HEK293 (cell line): Measurements from ENCODE around the gene PDE4B.

Source experiments
- CTCF ChIA-PET: fragments of 350-600 bp; formaldehyde crosslinking; extraction: SDS; loops from one replicate; lab custom pipeline; 2021; ENCODE audit warnings: antibody characterized with exemption; lab: Yijun Ruan, JAX
- POLR2A ChIA-PET: fragments of 300-600 bp; formaldehyde crosslinking; extraction: SDS; loops from one replicate; lab custom pipeline; 2020; ENCODE audit warnings: antibody characterized with exemption, inconsistent platforms; lab: Yijun Ruan, JAX
- H3K27ac ChIP-seq: fragments of 200-500 bp; sonication (Bioruptor generic); 2 replicates; pipeline ENCODE4 v1.5.1; 2014; ENCODE audit warnings: low read depth, low read length, control low read depth, inconsistent platforms; ENCODE audit errors: extremely low read depth
- H3K36me3 ChIP-seq, 2 experiments: fragments of 200-500 bp in 1 of 2; sonication (Bioruptor generic) in 1 of 2; 1 replicate in 1 of 2; 2 replicates in 1 of 2; pipeline ENCODE4 v1.5.1; 2014 to 2017; ENCODE audit warnings: inconsistent platforms in 2 of 2, low read length in 2 of 2; ENCODE audit not compliant: control insufficient read depth in 2 of 2, insufficient read depth in 1 of 2
- H3K4me1 ChIP-seq: fragments of 200-500 bp; sonication (Bioruptor generic); 2 replicates; pipeline ENCODE4 v1.5.1; 2014; ENCODE audit warnings: mild to moderate bottlenecking, low read length, inconsistent platforms; ENCODE audit not compliant: control insufficient read depth, insufficient read depth
- H3K4me3 ChIP-seq: 2 replicates; pipeline ENCODE4 v1.5.1; 2011; ENCODE audit warnings: low read depth, mild to moderate bottlenecking, control low read depth, low read length, moderate library complexity
- H3K9me3 ChIP-seq: fragments of 200-500 bp; sonication (Bioruptor generic); 2 replicates; pipeline ENCODE4 v1.5.1; 2014; ENCODE audit warnings: low read depth, low read length, inconsistent platforms; ENCODE audit not compliant: control insufficient read depth, insufficient read depth
- FEZF1 ChIP-seq: fragments of 450-650 bp; formaldehyde crosslinking; IDR thresholded peaks from 2 replicates; pipeline ENCODE4 v1.5.1; 2016; ENCODE audit warnings: missing biosample characterization, missing genetic modification characterization
- GLI2 ChIP-seq: fragments of 450-650 bp; formaldehyde crosslinking; IDR thresholded peaks from 2 replicates; pipeline ENCODE4; 2017; ENCODE audit warnings: missing biosample characterization, missing genetic modification characterization, low read depth, borderline replicate concordance
- HOXC10 ChIP-seq: sonication (generic); formaldehyde crosslinking; IDR thresholded peaks from 2 replicates; pipeline ENCODE4 v1.8.1; 2023; ENCODE audit warnings: mild to moderate bottlenecking, missing genetic modification reagents
- KLF7 ChIP-seq: fragments of 450-650 bp; formaldehyde crosslinking; IDR thresholded peaks from 2 replicates; pipeline ENCODE4 v1.5.1; 2016; ENCODE audit warnings: missing biosample characterization, missing genetic modification characterization, borderline replicate concordance
- KLF8 ChIP-seq: fragments of 450-650 bp; formaldehyde crosslinking; IDR thresholded peaks from 2 replicates; pipeline ENCODE4 v1.5.1; 2016; ENCODE audit warnings: missing biosample characterization, missing genetic modification characterization
- OSR2 ChIP-seq: fragments of 450-650 bp; formaldehyde crosslinking; IDR thresholded peaks from 2 replicates; pipeline ENCODE4 v1.5.1; 2016; ENCODE audit warnings: missing biosample characterization, missing genetic modification characterization
- SP7 ChIP-seq: fragments of 450-650 bp; formaldehyde crosslinking; IDR thresholded peaks from 2 replicates; pipeline ENCODE4 v1.5.1; 2016; ENCODE audit warnings: missing biosample characterization, missing genetic modification characterization
- ZBTB20 ChIP-seq: fragments of 450-650 bp; formaldehyde crosslinking; IDR thresholded peaks from 2 replicates; pipeline ENCODE4 v1.5.1; 2016; ENCODE audit warnings: missing biosample characterization, missing genetic modification characterization
- ZBTB48 ChIP-seq: fragments of 450-650 bp; formaldehyde crosslinking; IDR thresholded peaks from 2 replicates; pipeline ENCODE4 v1.5.1; 2016; ENCODE audit warnings: missing biosample characterization, missing genetic modification characterization
- ZEB2 ChIP-seq: fragments of 450-650 bp; formaldehyde crosslinking; IDR thresholded peaks from 2 replicates; pipeline ENCODE4 v1.5.1; 2016; ENCODE audit warnings: missing biosample characterization, missing genetic modification characterization
- ZNF157 ChIP-seq: fragments of 450-650 bp; formaldehyde crosslinking; IDR thresholded peaks from 2 replicates; pipeline ENCODE4 v1.5.1; 2016; ENCODE audit warnings: missing biosample characterization, missing genetic modification characterization
- ZNF26 ChIP-seq: fragments of 450-650 bp; formaldehyde crosslinking; IDR thresholded peaks from 2 replicates; pipeline ENCODE4 v1.5.1; 2016; ENCODE audit warnings: missing biosample characterization, missing genetic modification characterization
- ZNF335 ChIP-seq: fragments of 450-650 bp; formaldehyde crosslinking; conservative IDR thresholded peaks from 2 replicates; pipeline ENCODE4 v1.5.1; 2016; ENCODE audit warnings: missing biosample characterization, missing genetic modification characterization
- ZNF544 ChIP-seq: fragments of 450-650 bp; formaldehyde crosslinking; IDR thresholded peaks from 2 replicates; pipeline ENCODE4 v1.5.0; 2017; ENCODE audit warnings: missing biosample characterization, missing genetic modification characterization
- ZNF549 ChIP-seq: fragments of 450-650 bp; IDR thresholded peaks from 2 replicates; pipeline ENCODE4 v1.5.1; 2018; ENCODE audit warnings: missing biosample characterization, missing genetic modification characterization, mild to moderate bottlenecking, inconsistent platforms, moderate library complexity
- ZNF596 ChIP-seq: fragments of 450-650 bp; IDR thresholded peaks from 2 replicates; pipeline ENCODE4 v1.5.0; 2018; ENCODE audit warnings: missing biosample characterization, mild to moderate bottlenecking, missing genetic modification characterization, moderate library complexity
- ZNF600 ChIP-seq: fragments of 450-650 bp; formaldehyde crosslinking; IDR thresholded peaks from 2 replicates; pipeline ENCODE4 v1.5.1; 2016; ENCODE audit warnings: missing biosample characterization, missing genetic modification characterization
- ZNF629 ChIP-seq: fragments of 450-650 bp; formaldehyde crosslinking; IDR thresholded peaks from 2 replicates; pipeline ENCODE4 v1.5.1; 2017; ENCODE audit warnings: missing biosample characterization, missing genetic modification characterization
- ZNF768 ChIP-seq: fragments of 450-650 bp; formaldehyde crosslinking; IDR thresholded peaks from 2 replicates; pipeline ENCODE4 v1.5.1; 2018; ENCODE audit warnings: missing biosample characterization, mild to moderate bottlenecking, missing genetic modification characterization
- ZNF777 ChIP-seq: fragments of 450-650 bp; formaldehyde crosslinking; IDR thresholded peaks from 2 replicates; pipeline ENCODE4 v1.5.1; 2017; ENCODE audit warnings: missing biosample characterization, missing genetic modification characterization, borderline replicate concordance
- TF ChIP-seq, protein P1 (sequence below): fragments of 450-650 bp; formaldehyde crosslinking; conservative IDR thresholded peaks from 2 replicates; pipeline ENCODE4 v1.5.1; 2016; ENCODE audit warnings: low read depth, missing biosample characterization, missing genetic modification characterization
- TF ChIP-seq, protein P2 (sequence below): fragments of 450-650 bp; formaldehyde crosslinking; IDR thresholded peaks from 2 replicates; pipeline ENCODE4 v1.5.1; 2016; ENCODE audit warnings: missing biosample characterization, missing genetic modification characterization
- TF ChIP-seq, protein P3 (sequence below): fragments of 450-650 bp; formaldehyde crosslinking; IDR thresholded peaks from 2 replicates; pipeline ENCODE4 v1.5.1; 2016; ENCODE audit warnings: missing biosample characterization, missing genetic modification characterization
- TF ChIP-seq, protein P4 (sequence below): fragments of 450-650 bp; formaldehyde crosslinking; IDR thresholded peaks from 2 replicates; pipeline ENCODE4 v1.5.1; 2017; ENCODE audit warnings: missing biosample characterization, missing genetic modification characterization

Gene PDE4B

DNA sequence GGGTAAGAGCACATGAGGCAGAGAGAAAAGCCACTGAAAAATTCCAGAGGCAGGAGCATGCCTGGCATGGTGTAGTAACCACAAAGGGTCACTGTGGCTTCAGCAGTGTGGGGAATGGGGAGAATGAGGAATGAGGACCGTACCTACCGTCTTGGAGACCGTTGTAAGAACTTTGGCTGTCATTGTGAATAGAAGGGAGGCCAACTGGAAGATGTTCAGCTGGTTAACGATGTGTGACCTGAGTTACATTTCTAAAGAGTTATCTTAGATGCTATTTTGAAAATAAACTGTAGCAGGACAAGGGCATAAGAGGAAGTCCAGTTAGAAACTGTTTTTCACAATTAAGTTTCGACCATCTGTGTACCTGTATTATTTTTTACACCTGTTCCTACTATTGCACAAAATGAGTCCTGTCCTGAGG, 375.8 kb downstream of the PDE4B start:
- no peak overlapping the region for H3K27ac ChIP-seq
- POLR2A ChIA-PET, result no interaction called here
- TF ChIP-seq ZNF26 (tag by site-specific recombination) (no peak), ZEB2 (no peak), ZNF157 (tag by site-specific recombination) (no peak), ZNF544 (tag by site-specific recombination) (no peak), ZNF777 (tag by site-specific recombination) (no peak), KLF8 (tag by site-specific recombination) (no peak), HOXC10 (CRISPR knock-in tag) (no peak), FEZF1 (no peak), SP7 (tag by site-specific recombination) (no peak)
- TF ChIP-seq, protein P1, sequence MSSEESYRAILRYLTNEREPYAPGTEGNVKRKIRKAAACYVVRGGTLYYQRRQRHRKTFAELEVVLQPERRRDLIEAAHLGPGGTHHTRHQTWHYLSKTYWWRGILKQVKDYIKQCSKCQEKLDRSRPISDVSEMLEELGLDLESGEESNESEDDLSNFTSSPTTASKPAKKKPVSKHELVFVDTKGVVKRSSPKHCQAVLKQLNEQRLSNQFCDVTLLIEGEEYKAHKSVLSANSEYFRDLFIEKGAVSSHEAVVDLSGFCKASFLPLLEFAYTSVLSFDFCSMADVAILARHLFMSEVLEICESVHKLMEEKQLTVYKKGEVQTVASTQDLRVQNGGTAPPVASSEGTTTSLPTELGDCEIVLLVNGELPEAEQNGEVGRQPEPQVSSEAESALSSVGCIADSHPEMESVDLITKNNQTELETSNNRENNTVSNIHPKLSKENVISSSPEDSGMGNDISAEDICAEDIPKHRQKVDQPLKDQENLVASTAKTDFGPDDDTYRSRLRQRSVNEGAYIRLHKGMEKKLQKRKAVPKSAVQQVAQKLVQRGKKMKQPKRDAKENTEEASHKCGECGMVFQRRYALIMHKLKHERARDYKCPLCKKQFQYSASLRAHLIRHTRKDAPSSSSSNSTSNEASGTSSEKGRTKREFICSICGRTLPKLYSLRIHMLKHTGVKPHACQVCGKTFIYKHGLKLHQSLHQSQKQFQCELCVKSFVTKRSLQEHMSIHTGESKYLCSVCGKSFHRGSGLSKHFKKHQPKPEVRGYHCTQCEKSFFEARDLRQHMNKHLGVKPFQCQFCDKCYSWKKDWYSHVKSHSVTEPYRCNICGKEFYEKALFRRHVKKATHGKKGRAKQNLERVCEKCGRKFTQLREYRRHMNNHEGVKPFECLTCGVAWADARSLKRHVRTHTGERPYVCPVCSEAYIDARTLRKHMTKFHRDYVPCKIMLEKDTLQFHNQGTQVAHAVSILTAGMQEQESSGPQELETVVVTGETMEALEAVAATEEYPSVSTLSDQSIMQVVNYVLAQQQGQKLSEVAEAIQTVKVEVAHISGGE (tag by site-specific recombination), result no peak
- TF ChIP-seq, all 188 proteins: peak for 0
- Histone ChIP-seq H3K4me3 (no peak overlapping the region), H3K4me1 (no peaks in the 10 kb centered on the region), H3K9me3 (no peaks in the 10 kb centered on the region), H3K36me3 (no peaks in the 10 kb centered on the region)
- CTCF ChIA-PET, result interaction anchor here (1.4 kb wide), 1 partner anchor 72 kb away, joined by 3 read pairs; no protein-coding TSS in a partner anchor

DNA sequence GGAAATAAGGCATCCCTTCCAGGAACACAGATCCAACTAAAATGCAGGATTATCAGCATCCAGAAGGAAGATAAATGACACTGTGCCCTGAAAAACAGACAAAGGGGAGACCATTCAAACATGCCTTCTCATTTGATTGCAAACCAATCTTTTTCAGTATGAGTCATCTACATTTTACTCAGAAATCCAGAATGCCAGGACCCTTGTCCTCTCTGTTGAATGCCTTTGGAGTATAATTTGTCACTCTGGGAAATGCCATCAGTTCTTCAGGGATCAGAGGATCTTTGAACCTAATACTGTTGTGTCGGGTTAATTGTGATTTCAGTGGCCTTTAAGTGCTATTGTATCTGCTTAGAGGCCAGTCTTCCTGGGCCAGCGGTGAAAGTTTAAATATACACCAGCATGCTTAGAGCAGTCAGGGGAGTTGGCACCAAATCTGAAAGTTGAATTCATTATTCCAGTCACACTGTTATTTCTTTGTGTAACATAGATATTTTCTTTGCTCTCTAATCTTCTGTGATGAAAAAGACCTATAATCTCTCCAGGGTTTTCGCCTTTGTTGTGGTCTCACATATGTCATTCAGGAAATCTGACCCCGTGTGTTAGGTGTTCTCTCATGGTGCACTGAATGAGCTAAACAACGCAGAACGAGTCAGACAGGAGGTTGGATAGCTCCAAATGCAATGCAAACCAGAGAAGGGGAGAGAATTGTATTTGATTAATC, 376.4 kb downstream of the PDE4B start:
- ChIA-PET POLR2A (no interaction called here), CTCF (interaction anchor here (0.5 to 1.4 kb wide), 4 partner anchors 72 to 955 kb away, joined by 3 read pairs; no protein-coding TSS in a partner anchor)
- H3K27ac ChIP-seq, result no peak overlapping the region
- no peaks in the 10 kb centered on the region for H3K4me1 ChIP-seq
- no peak overlapping the region for H3K4me3 ChIP-seq
- no peaks in the 10 kb centered on the region for H3K36me3 ChIP-seq
- no peaks in the 10 kb centered on the region for H3K9me3 ChIP-seq
- TF ChIP-seq ZNF335 (peak; percentile 44; the same call in 1 of the 2 replicates), ZNF549 (tag by site-specific recombination) (no peak), SP7 (tag by site-specific recombination) (peak; percentile 98), ZNF600 (tag by site-specific recombination) (peak; percentile 68), KLF8 (tag by site-specific recombination) (no peak), FEZF1 (0 out of 2 replicates have a peak, but pooled peaks have one; percentile 34), ZBTB48 (tag by site-specific recombination) (no peak), ZNF768 (tag by site-specific recombination) (no peak), ZBTB20 (tag by site-specific recombination) (peak; percentile 54; the same call in 1 of the 2 replicates), OSR2 (tag by site-specific recombination) (0 out of 2 replicates have a peak, but pooled peaks have one; percentile 13), ZNF596 (tag by site-specific recombination) (no peak), GLI2 (tag by site-specific recombination) (peak; percentile 48; the same call in 1 of the 2 replicates), KLF7 (no peak), ZNF629 (peak; percentile 54)
- TF ChIP-seq, protein P2, sequence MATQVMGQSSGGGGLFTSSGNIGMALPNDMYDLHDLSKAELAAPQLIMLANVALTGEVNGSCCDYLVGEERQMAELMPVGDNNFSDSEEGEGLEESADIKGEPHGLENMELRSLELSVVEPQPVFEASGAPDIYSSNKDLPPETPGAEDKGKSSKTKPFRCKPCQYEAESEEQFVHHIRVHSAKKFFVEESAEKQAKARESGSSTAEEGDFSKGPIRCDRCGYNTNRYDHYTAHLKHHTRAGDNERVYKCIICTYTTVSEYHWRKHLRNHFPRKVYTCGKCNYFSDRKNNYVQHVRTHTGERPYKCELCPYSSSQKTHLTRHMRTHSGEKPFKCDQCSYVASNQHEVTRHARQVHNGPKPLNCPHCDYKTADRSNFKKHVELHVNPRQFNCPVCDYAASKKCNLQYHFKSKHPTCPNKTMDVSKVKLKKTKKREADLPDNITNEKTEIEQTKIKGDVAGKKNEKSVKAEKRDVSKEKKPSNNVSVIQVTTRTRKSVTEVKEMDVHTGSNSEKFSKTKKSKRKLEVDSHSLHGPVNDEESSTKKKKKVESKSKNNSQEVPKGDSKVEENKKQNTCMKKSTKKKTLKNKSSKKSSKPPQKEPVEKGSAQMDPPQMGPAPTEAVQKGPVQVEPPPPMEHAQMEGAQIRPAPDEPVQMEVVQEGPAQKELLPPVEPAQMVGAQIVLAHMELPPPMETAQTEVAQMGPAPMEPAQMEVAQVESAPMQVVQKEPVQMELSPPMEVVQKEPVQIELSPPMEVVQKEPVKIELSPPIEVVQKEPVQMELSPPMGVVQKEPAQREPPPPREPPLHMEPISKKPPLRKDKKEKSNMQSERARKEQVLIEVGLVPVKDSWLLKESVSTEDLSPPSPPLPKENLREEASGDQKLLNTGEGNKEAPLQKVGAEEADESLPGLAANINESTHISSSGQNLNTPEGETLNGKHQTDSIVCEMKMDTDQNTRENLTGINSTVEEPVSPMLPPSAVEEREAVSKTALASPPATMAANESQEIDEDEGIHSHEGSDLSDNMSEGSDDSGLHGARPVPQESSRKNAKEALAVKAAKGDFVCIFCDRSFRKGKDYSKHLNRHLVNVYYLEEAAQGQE (tag by site-specific recombination), result peak; percentile 36; the same call in 1 of the 2 replicates
- TF ChIP-seq, protein P3, sequence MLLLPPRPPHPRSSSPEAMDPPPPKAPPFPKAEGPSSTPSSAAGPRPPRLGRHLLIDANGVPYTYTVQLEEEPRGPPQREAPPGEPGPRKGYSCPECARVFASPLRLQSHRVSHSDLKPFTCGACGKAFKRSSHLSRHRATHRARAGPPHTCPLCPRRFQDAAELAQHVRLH (tag by site-specific recombination), result peak; percentile 59; the same call in 1 of the 2 replicates
- TF ChIP-seq, protein P4, sequence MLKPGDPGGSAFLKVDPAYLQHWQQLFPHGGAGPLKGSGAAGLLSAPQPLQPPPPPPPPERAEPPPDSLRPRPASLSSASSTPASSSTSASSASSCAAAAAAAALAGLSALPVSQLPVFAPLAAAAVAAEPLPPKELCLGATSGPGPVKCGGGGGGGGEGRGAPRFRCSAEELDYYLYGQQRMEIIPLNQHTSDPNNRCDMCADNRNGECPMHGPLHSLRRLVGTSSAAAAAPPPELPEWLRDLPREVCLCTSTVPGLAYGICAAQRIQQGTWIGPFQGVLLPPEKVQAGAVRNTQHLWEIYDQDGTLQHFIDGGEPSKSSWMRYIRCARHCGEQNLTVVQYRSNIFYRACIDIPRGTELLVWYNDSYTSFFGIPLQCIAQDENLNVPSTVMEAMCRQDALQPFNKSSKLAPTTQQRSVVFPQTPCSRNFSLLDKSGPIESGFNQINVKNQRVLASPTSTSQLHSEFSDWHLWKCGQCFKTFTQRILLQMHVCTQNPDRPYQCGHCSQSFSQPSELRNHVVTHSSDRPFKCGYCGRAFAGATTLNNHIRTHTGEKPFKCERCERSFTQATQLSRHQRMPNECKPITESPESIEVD (tag by site-specific recombination), result peak; percentile 80
